Measurements from ENCODE around the gene VPREB1. TPM values are rescaled to one million over a fixed set of nuclear protein-coding genes. Genes with fewer than 3 reads are reported as not detected.

Gene VPREB1
- polyA plus RNA-seq, 3 donors = not detected

DNA sequence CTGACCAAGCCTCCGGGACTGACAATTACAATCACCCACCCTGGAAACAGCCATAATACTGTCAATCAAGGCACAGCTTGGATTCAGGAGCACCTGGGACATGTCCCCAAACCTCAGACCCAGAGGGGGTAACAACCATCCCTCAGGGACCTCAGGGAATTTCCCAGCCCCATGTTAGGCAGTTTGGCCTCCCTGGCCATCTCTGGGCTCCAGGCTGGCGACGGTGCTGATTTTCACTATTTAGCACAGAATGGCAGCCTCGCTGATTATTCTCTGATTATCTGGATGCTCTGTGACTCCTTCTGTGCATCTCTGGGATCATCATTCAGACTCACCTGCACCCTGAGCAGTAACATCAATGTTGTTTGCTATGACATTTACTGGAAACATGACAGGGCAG is 45.8 kb upstream of the VPREB1 start:
- intact Hi-C loops (cut with micrococcal nuclease) = no loop called here
- Histone ChIP-seq H3K36me3 (replicated peaks in 1 of 2; ENCODE audit: control insufficient read depth in 1 of 2, insufficient read depth in 2 of 2, low read length in 2 of 2) (no peaks in the 10 kb centered on the region), H2AFZ (ENCODE audit: insufficient read depth, low read depth, low read length, poor library complexity, severe bottlenecking) (no peak overlapping the region), H3K4me2 (replicated peaks; ENCODE audit: extremely low read depth, low read length, poor library complexity, severe bottlenecking) (no peak overlapping the region), H3K4me1 (ENCODE audit: control insufficient read depth in 1 of 2, insufficient read depth in 2 of 2, low read length in 2 of 2) (no peaks in the 10 kb centered on the region), H3K27ac (ENCODE audit: low read depth in 1 of 2, low read length in 2 of 2) (no peak overlapping the region), H3K27me3 (ENCODE audit: control insufficient read depth in 2 of 2, insufficient read depth in 2 of 2, low read length in 2 of 2) (peaks cover 0 to 15% of the 10 kb centered on the region in 2 donors), H3K4me3 (replicated peaks in 1 of 3; ENCODE audit: low read depth in 2 of 3, low read length in 3 of 3) (no peak overlapping the region), H3K9me3 (replicated peaks in 1 of 2; ENCODE audit: control insufficient read depth in 1 of 2, insufficient read depth in 1 of 2, low read length in 2 of 2) (no peaks in the 10 kb centered on the region), H3K79me2 (ENCODE audit: insufficient read depth, low read length) (no peaks in the 10 kb centered on the region), H3K9ac (ENCODE audit: insufficient read depth, low read length, poor library complexity, severe bottlenecking) (no peak overlapping the region), H4K20me1 (ENCODE audit: insufficient read depth, low read length) (no peaks in the 10 kb centered on the region)
- no peak overlapping the region for H3K4me3 Mint-ChIP-seq
- DNase-seq = no peak
- H3K4me1 Mint-ChIP-seq = peaks cover 6% of the 10 kb centered on the region
- H3K9me3 Mint-ChIP-seq = peaks cover 0 to 3% (median 0%) of the 10 kb centered on the region in 7 donors
- H3K27me3 Mint-ChIP-seq (ENCODE audit: low read depth in 3 of 3) = peaks cover 29 to 45% (median 33%) of the 10 kb centered on the region in 3 donors
- WGBS (ENCODE audit: insufficient coverage) = 96% methylated on average over 4 of the region's 4 CpGs
- TF ChIP-seq, protein P1, sequence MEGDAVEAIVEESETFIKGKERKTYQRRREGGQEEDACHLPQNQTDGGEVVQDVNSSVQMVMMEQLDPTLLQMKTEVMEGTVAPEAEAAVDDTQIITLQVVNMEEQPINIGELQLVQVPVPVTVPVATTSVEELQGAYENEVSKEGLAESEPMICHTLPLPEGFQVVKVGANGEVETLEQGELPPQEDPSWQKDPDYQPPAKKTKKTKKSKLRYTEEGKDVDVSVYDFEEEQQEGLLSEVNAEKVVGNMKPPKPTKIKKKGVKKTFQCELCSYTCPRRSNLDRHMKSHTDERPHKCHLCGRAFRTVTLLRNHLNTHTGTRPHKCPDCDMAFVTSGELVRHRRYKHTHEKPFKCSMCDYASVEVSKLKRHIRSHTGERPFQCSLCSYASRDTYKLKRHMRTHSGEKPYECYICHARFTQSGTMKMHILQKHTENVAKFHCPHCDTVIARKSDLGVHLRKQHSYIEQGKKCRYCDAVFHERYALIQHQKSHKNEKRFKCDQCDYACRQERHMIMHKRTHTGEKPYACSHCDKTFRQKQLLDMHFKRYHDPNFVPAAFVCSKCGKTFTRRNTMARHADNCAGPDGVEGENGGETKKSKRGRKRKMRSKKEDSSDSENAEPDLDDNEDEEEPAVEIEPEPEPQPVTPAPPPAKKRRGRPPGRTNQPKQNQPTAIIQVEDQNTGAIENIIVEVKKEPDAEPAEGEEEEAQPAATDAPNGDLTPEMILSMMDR (IDR thresholded peaks at IDR 0.05) = no peak
- H3K36me3 Mint-ChIP-seq = no peaks in the 10 kb centered on the region
- H3K27ac Mint-ChIP-seq = no peak overlapping the region

DNA sequence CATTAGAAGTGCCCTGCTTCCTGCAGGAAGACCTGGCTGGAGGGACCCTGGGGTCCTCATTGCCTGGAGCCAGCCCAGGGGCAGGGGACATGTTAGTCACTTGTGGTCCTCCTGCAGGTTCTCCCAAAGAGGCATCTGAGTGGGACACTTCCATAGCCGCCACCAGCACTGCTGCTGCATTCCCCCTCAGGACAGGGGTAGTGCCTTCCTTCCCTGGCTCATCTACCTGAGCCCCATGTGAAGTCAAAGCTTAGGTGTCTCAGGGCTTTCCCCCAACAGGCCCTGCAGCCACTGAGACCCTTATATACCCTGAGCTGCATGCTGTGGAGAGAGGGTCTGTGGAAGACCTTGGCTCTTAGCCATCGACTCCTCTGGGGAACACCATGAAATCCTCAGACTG is 45.0 kb upstream of the VPREB1 start:
- H3K9me3 ChIP-seq (replicated peaks in 1 of 2; ENCODE audit: control insufficient read depth in 1 of 2, insufficient read depth in 1 of 2, low read length in 2 of 2) = no peaks in the 10 kb centered on the region
- TF ChIP-seq, protein P1 (IDR thresholded peaks at IDR 0.05) = no peak
- no peak overlapping the region for H3K9ac ChIP-seq (ENCODE audit: insufficient read depth, low read length, poor library complexity, severe bottlenecking)
- H4K20me1 ChIP-seq (ENCODE audit: insufficient read depth, low read length) = no peaks in the 10 kb centered on the region
- no peaks in the 10 kb centered on the region for H3K79me2 ChIP-seq (ENCODE audit: insufficient read depth, low read length)
- 100% methylated on average over 1 of the region's 2 CpGs for WGBS (ENCODE audit: insufficient coverage)
- no peak overlapping the region for H3K4me3 Mint-ChIP-seq
- H3K4me1 ChIP-seq (ENCODE audit: control insufficient read depth in 1 of 2, insufficient read depth in 2 of 2, low read length in 2 of 2) = no peaks in the 10 kb centered on the region
- no peak overlapping the region for H3K4me2 ChIP-seq (replicated peaks; ENCODE audit: extremely low read depth, low read length, poor library complexity, severe bottlenecking)
- no peaks in the 10 kb centered on the region for H3K36me3 Mint-ChIP-seq
- no peaks in the 10 kb centered on the region for H3K36me3 ChIP-seq (replicated peaks in 1 of 2; ENCODE audit: control insufficient read depth in 1 of 2, insufficient read depth in 2 of 2, low read length in 2 of 2)
- H3K4me1 Mint-ChIP-seq = peaks cover 6% of the 10 kb centered on the region
- peaks cover 32 to 51% (median 40%) of the 10 kb centered on the region in 3 donors for H3K27me3 Mint-ChIP-seq (ENCODE audit: low read depth in 3 of 3)
- no peak for DNase-seq
- H3K27ac ChIP-seq (ENCODE audit: low read depth in 1 of 2, low read length in 2 of 2) = no peak overlapping the region
- no peak overlapping the region for H2AFZ ChIP-seq (ENCODE audit: insufficient read depth, low read depth, low read length, poor library complexity, severe bottlenecking)
- no peak overlapping the region for H3K27ac Mint-ChIP-seq
- H3K27me3 ChIP-seq (ENCODE audit: control insufficient read depth in 2 of 2, insufficient read depth in 2 of 2, low read length in 2 of 2) = peaks cover 0 to 15% of the 10 kb centered on the region in 2 donors
- H3K9me3 Mint-ChIP-seq = peaks cover 0 to 3% (median 0%) of the 10 kb centered on the region in 7 donors
- H3K4me3 ChIP-seq (replicated peaks in 1 of 3; ENCODE audit: low read depth in 2 of 3, low read length in 3 of 3) = no peak overlapping the region
- intact Hi-C loops (cut with micrococcal nuclease) = no loop called here
